ENCODE measurements around the gene EXOC6. TPM values are rescaled to one million over a fixed set of nuclear protein-coding genes. Genes with fewer than 3 reads are reported as not detected.

EXOC6 gene
- total and polyA plus RNA-seq, 2 of the 13 experiments (the other 11 are each of a cell fraction or from before 2014, with no cell fraction given): 22.2 to 29.2 TPM

DNA sequence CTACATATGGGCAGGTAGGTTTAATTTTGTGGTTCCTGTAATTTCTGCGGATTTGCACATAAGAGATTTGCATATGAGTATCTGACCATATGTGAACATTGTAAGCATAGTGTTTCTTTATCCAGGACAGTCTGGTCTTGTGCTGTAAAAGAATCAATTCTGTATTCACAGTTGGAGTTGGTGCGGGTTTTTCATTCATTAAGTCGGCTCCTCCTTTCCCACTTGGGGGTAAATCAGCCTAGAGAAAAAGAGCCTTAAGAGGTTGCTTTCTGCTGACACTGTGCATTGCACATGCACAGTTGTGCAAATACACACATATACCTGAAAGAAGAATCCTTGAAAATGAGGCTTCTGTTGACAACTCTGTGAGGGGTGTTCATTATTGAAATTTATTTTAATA is 206.2 kb downstream of the EXOC6 start:
- Histone ChIP-seq H3K27me3 (ENCODE audit: control insufficient read depth in 1 of 2, insufficient read depth in 2 of 2, low read length in 2 of 2) (no peaks in the 10 kb centered on the region), H3K27ac (ENCODE audit: extremely low read length, insufficient read depth, low read length) (no peak overlapping the region), H3K4me1 (ENCODE audit: insufficient read depth, low read length) (peaks cover 10% of the 10 kb centered on the region), H3K9me3 (ENCODE audit: low read length) (no peaks in the 10 kb centered on the region), H3K9ac (ENCODE audit: insufficient read depth, low read depth, low read length) (no peak overlapping the region), H3K4me2 (ENCODE audit: low read depth, low read length) (no peak overlapping the region), H3K79me2 (ENCODE audit: insufficient read depth, low read length) (no peaks in the 10 kb centered on the region), H3K4me3 (replicated peaks in 1 of 3; ENCODE audit: insufficient read depth in 1 of 3, low read depth in 2 of 3, low read length in 3 of 3) (no peak overlapping the region), H4K20me1 (ENCODE audit: insufficient read depth, low read length) (no peaks in the 10 kb centered on the region), H2AFZ (ENCODE audit: low read length) (no peak overlapping the region), H3K36me3 (replicated peaks in 1 of 2; ENCODE audit: control insufficient read depth in 1 of 2, insufficient read depth in 2 of 2, low read length in 2 of 2) (peaks cover 0 to 10% of the 10 kb centered on the region in 2 experiments; a peak in 2 of 5 replicates)
- DNase-seq (ENCODE audit: low spot score) (no peak), FAIRE-seq (no peak), ATAC-seq (no peak)
- WGBS (ENCODE audit: low lambda C conversion rate): 98% methylated on average over 3 of the region's 3 CpGs
- intact Hi-C loops (cut with micrococcal nuclease; ENCODE audit: unreplicated experiment): no loop called here
- in situ Hi-C loops (cut with HindIII; ENCODE audit: extremely low pct_ligation_motif_present, low pct_unique_long_range_greater_than_20kb): no loop called here
- TF ChIP-seq GATA4 (IDR thresholded peaks at IDR 0.05; ENCODE audit: borderline replicate concordance, low read depth) (no peak), MLLT10 (CRISPR knock-in tag; IDR thresholded peaks at IDR 0.05) (no peak), SOX13 (IDR thresholded peaks at IDR 0.05) (no peak), SOX13 (CRISPR knock-in tag; conservative IDR thresholded peaks at IDR 0.05 in 1 of 2, IDR thresholded peaks at IDR 0.05 in 1 of 2) (no peak), GABPB1 (CRISPR knock-in tag; IDR thresholded peaks at IDR 0.05) (no peak), CENPT (CRISPR knock-in tag; IDR thresholded peaks at IDR 0.05; ENCODE audit: low read depth) (no peak), GTF2F1 (IDR thresholded peaks at IDR 0.05; ENCODE audit: low read length) (no peak), RBM22 (optimal IDR thresholded peaks at IDR 0.05; ENCODE audit: low read length) (no peak), U2AF1 (optimal IDR thresholded peaks at IDR 0.05; ENCODE audit: low read depth, low read length) (no peak), KAT2B (IDR thresholded peaks at IDR 0.05; ENCODE audit: borderline replicate concordance, low read depth, low read length) (no peak), ZBTB1 (CRISPR knock-in tag; IDR thresholded peaks at IDR 0.05; ENCODE audit: borderline replicate concordance) (no peak), ZNF138 (CRISPR knock-in tag; IDR thresholded peaks at IDR 0.05; ENCODE audit: low read depth) (no peak), KDM5B (CRISPR knock-in tag; IDR thresholded peaks at IDR 0.05; ENCODE audit: borderline replicate concordance) (no peak), LCORL (IDR thresholded peaks at IDR 0.05) (no peak), LCORL (CRISPR knock-in tag; IDR thresholded peaks at IDR 0.05) (no peak), RCOR2 (CRISPR knock-in tag; IDR thresholded peaks at IDR 0.05) (no peak), NR2F2 (IDR thresholded peaks at IDR 0.05; ENCODE audit: borderline replicate concordance, low read depth) (no peak), FOXM1 (CRISPR knock-in tag; IDR thresholded peaks at IDR 0.05) (no peak), NFKBIZ (CRISPR knock-in tag; IDR thresholded peaks at IDR 0.05) (no peak), XRCC5 (optimal IDR thresholded peaks at IDR 0.05; ENCODE audit: low read length) (no peak)
- TF ChIP-seq, protein P1, sequence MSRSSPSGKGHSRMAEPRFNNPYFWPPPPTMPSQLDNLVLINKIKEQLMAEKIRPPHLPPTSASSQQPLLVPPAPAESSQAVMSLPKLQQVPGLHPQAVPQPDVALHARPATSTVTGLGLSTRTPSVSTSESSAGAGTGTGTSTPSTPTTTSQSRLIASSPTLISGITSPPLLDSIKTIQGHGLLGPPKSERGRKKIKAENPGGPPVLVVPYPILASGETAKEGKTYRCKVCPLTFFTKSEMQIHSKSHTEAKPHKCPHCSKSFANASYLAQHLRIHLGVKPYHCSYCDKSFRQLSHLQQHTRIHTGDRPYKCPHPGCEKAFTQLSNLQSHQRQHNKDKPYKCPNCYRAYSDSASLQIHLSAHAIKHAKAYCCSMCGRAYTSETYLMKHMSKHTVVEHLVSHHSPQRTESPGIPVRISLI (CRISPR knock-in tag; IDR thresholded peaks at IDR 0.05; ENCODE audit: borderline replicate concordance): no peak
- TF ChIP-seq, protein P2, sequence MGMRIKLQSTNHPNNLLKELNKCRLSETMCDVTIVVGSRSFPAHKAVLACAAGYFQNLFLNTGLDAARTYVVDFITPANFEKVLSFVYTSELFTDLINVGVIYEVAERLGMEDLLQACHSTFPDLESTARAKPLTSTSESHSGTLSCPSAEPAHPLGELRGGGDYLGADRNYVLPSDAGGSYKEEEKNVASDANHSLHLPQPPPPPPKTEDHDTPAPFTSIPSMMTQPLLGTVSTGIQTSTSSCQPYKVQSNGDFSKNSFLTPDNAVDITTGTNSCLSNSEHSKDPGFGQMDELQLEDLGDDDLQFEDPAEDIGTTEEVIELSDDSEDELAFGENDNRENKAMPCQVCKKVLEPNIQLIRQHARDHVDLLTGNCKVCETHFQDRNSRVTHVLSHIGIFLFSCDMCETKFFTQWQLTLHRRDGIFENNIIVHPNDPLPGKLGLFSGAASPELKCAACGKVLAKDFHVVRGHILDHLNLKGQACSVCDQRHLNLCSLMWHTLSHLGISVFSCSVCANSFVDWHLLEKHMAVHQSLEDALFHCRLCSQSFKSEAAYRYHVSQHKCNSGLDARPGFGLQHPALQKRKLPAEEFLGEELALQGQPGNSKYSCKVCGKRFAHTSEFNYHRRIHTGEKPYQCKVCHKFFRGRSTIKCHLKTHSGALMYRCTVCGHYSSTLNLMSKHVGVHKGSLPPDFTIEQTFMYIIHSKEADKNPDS (CRISPR knock-in tag; IDR thresholded peaks at IDR 0.05): no peak
- no TSS peak for BruUV-seq (replicated peaks)
- CTCF ChIA-PET (ENCODE audit: low intra/inter-chr PET ratio, low total read pairs): no interaction called here
- POLR2A ChIA-PET: no interaction called here
